ENCODE results near the gene BCKDHB. TPM values are rescaled to one million over a fixed set of nuclear protein-coding genes. Genes with fewer than 3 reads are reported as not detected.
A peak's percentile ranks its signal among the peaks of the same experiment; 100 is the strongest.

Gene BCKDHB
- total RNA-seq, 1 experiment from 2014 or later, result 20.0 TPM

- BruUV-seq (replicated peaks), result no TSS peak
- Histone ChIP-seq H3K4me1 (ENCODE audit: insufficient read depth, low read length, poor library complexity, severe bottlenecking) (no peaks in the 10 kb centered on the region), H3K4me3 (ENCODE audit: low read depth, low read length, poor library complexity, severe bottlenecking) (no peak overlapping the region), H3K9me3 (ENCODE audit: low read depth, low read length, poor library complexity, severe bottlenecking) (no peaks in the 10 kb centered on the region), H3K36me3 (ENCODE audit: insufficient read depth, low read length, poor library complexity, severe bottlenecking) (no peaks in the 10 kb centered on the region), H3K27ac (ENCODE audit: low read depth, low read length, poor library complexity, severe bottlenecking) (no peak overlapping the region), H3K27me3 (replicated peaks; ENCODE audit: insufficient read depth, low read depth, low read length, poor library complexity) (no peaks in the 10 kb centered on the region)
- CTCF ChIA-PET, result no interaction called here
- POLR2A ChIA-PET (ENCODE audit: low non-redundant PET), result no interaction called here
- intact Hi-C loops (cut with micrococcal nuclease; ENCODE audit: unreplicated experiment), result no loop called here
- TF ChIP-seq EZH2 (IDR thresholded peaks at IDR 0.05; ENCODE audit: borderline replicate concordance, low read depth, low read length, poor library complexity, severe bottlenecking), result no peak
- TF ChIP-seq, protein P1, sequence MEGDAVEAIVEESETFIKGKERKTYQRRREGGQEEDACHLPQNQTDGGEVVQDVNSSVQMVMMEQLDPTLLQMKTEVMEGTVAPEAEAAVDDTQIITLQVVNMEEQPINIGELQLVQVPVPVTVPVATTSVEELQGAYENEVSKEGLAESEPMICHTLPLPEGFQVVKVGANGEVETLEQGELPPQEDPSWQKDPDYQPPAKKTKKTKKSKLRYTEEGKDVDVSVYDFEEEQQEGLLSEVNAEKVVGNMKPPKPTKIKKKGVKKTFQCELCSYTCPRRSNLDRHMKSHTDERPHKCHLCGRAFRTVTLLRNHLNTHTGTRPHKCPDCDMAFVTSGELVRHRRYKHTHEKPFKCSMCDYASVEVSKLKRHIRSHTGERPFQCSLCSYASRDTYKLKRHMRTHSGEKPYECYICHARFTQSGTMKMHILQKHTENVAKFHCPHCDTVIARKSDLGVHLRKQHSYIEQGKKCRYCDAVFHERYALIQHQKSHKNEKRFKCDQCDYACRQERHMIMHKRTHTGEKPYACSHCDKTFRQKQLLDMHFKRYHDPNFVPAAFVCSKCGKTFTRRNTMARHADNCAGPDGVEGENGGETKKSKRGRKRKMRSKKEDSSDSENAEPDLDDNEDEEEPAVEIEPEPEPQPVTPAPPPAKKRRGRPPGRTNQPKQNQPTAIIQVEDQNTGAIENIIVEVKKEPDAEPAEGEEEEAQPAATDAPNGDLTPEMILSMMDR (conservative IDR thresholded peaks at IDR 0.05; ENCODE audit: low read depth, low read length), result no peak
- no peak for DNase-seq (ENCODE audit: low spot score)
Observed at GRCh38 chr6:80364149-80364548, 257.7 kb downstream of the BCKDHB start.

GRCh38 chr6:80366051-80366450, 259.6 kb downstream of the BCKDHB start:
- no peaks in the 10 kb centered on the region for H3K9me3 ChIP-seq (ENCODE audit: low read depth, low read length, poor library complexity, severe bottlenecking)
- BruUV-seq (replicated peaks), result no TSS peak
- H3K36me3 ChIP-seq (ENCODE audit: insufficient read depth, low read length, poor library complexity, severe bottlenecking), result no peaks in the 10 kb centered on the region
- H3K4me1 ChIP-seq (ENCODE audit: insufficient read depth, low read length, poor library complexity, severe bottlenecking), result no peaks in the 10 kb centered on the region
- H3K27ac ChIP-seq (ENCODE audit: low read depth, low read length, poor library complexity, severe bottlenecking), result no peak overlapping the region
- DNase-seq (ENCODE audit: low spot score), result no peak
- intact Hi-C loops (cut with micrococcal nuclease; ENCODE audit: unreplicated experiment), result no loop called here
- H3K27me3 ChIP-seq (replicated peaks; ENCODE audit: insufficient read depth, low read depth, low read length, poor library complexity), result no peaks in the 10 kb centered on the region
- CTCF ChIA-PET, result no interaction called here
- POLR2A ChIA-PET (ENCODE audit: low non-redundant PET), result no interaction called here
- TF ChIP-seq, protein P1 (conservative IDR thresholded peaks at IDR 0.05; ENCODE audit: low read depth, low read length), result no peak
- TF ChIP-seq EZH2 (IDR thresholded peaks at IDR 0.05; ENCODE audit: borderline replicate concordance, low read depth, low read length, poor library complexity, severe bottlenecking), result no peak
- H3K4me3 ChIP-seq (ENCODE audit: low read depth, low read length, poor library complexity, severe bottlenecking), result no peak overlapping the region

DNA sequence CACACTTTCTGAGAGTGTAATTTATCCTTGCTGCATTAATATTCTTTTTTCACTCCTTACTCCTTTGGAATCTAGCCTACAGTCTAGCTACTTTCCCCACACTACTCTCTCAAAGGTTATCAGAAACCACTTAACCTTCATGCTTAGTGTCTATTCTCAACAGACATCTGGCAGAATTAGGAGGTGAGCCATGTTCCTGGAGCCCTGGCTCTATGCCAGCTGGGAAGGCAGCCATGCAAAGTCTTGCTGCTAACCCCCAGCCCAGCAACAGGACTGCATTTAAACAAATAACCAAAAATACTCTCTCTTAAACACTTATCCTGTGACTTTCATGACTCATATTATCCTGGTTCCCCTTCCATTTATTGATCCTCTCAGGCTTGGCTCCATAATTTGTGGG, 260.2 kb downstream of the BCKDHB start:
- BruUV-seq (replicated peaks), result no TSS peak
- DNase-seq (ENCODE audit: low spot score), result peak; percentile 23

More for the DNA sequence above, 260.2 kb downstream of the BCKDHB start:
- POLR2A ChIA-PET (ENCODE audit: low non-redundant PET), result no interaction called here
- no peaks in the 10 kb centered on the region for H3K36me3 ChIP-seq (ENCODE audit: insufficient read depth, low read length, poor library complexity, severe bottlenecking)
- H3K4me1 ChIP-seq (ENCODE audit: insufficient read depth, low read length, poor library complexity, severe bottlenecking), result no peaks in the 10 kb centered on the region
- no peak overlapping the region for H3K4me3 ChIP-seq (ENCODE audit: low read depth, low read length, poor library complexity, severe bottlenecking)
- peaks cover 3% of the 10 kb centered on the region for H3K9me3 ChIP-seq (ENCODE audit: low read depth, low read length, poor library complexity, severe bottlenecking)
- TF ChIP-seq EZH2 (IDR thresholded peaks at IDR 0.05; ENCODE audit: borderline replicate concordance, low read depth, low read length, poor library complexity, severe bottlenecking), result no peak
- TF ChIP-seq, protein P1 (conservative IDR thresholded peaks at IDR 0.05; ENCODE audit: low read depth, low read length), result no peak
- intact Hi-C loops (cut with micrococcal nuclease; ENCODE audit: unreplicated experiment), result no loop called here
- CTCF ChIA-PET, result no interaction called here
- H3K27me3 ChIP-seq (replicated peaks; ENCODE audit: insufficient read depth, low read depth, low read length, poor library complexity), result no peaks in the 10 kb centered on the region
- no peak overlapping the region for H3K27ac ChIP-seq (ENCODE audit: low read depth, low read length, poor library complexity, severe bottlenecking)
